GM19025 (cell line): ENCODE measurements around the gene HNRNPH3.

Experiments used
- ATAC-seq: cut with Tn5 transposase; IDR thresholded peaks from one replicate; pipeline ENCODE4 v1.9.1; 2021; ENCODE audit warnings: mild to moderate bottlenecking, low read depth, moderate library complexity; ENCODE audit not compliant: unreplicated experiment

HNRNPH3 gene

GRCh38 chr10:68330852-68331454, 911 bp upstream of the HNRNPH3 start:
- no peak for ATAC-seq

DNA sequence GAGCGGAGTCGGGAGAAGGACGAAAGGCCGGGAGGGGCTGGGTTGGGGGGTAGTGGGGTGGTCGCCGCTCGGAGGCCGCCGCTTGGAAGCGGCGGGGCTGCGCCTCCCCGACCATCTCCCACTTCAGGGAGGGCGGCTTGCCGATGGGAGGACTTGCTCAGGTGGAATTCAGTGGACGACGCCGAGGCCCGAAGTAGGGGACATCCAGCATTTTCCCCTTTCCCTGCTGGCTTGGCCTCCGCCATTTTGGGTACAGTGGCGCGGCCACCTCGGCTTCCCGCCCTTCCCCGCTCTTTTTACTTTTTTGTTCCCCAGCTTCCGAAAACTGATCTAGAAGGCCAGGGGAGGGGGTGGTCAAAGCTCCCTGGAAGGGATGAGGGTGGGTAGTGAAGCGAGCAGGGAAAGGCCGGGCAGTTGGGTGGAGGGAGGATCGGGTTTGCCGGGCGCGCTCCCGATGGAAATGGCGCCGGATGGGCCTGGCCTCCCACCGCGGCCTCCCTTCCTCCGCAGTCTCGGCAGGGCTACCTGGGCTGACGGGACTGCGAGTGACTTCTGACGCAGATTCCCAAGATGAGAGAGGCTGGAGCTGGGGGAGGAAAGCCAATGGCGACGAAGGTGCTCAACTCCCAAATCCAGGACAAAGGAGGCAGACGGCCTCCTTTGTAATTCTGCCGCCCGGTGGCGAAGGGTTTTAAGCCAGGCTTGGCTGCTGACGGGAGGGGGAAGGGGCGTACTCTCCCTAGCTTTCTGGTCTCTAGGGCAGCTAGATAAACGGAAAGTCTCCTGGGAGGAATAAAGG, 594 bp downstream of the HNRNPH3 start, which contains the start of gene PBLD:
Gene PBLD (minus strand): TSS at position 670 of the 799 bp plus-strand sequence. CDS start 26,084 bp downstream, outside the sequence.
- peak; percentile 12 for ATAC-seq

- no peak for ATAC-seq
These were observed 1.2 kb downstream of the HNRNPH3 start for GRCh38 chr10:68333058-68333395.

- ATAC-seq = no peak
These were observed 1.9 kb downstream of the HNRNPH3 start for GRCh38 chr10:68333440-68334431.

DNA sequence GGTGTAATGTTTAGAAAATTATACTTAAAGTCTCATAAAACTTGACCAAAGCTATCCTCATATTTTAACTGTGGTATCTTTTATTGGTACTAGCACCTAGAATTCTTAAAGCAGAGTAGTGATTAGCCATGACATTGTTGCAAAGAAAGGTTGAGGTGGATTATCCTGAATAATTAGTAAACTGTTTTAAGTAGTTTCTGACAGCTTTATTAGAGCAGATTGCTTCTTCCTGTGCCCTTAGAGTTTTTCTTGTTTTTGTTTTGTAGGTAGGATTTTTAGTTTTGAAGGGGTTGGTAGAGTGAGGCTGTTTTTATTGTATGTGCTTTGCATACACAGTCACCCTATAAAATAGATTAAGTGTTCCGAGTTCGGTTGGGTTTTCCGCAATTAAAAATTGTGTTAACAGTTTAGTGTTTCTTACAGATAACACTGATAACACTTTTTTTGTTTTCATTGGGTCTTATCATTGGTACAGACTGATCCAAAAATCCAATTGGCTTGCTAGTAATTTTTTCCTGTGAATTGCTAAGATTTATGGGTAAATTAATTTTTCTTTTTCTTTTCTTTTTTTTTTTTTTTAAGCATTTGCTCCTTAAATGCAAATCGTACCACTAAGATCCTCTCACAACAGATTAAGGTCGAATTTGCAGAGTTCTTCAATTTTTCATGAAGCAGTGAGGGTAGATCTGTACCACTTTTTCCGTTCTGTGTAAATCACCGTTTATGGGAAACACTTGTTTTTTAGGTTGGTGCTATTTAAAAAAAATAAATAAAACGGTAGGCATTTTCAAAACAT, 3.0 kb downstream of the HNRNPH3 start:
- no peak for ATAC-seq

- ATAC-seq = no peak
These were observed 5.0 kb downstream of the HNRNPH3 start for GRCh38 chr10:68336754-68337351.

DNA sequence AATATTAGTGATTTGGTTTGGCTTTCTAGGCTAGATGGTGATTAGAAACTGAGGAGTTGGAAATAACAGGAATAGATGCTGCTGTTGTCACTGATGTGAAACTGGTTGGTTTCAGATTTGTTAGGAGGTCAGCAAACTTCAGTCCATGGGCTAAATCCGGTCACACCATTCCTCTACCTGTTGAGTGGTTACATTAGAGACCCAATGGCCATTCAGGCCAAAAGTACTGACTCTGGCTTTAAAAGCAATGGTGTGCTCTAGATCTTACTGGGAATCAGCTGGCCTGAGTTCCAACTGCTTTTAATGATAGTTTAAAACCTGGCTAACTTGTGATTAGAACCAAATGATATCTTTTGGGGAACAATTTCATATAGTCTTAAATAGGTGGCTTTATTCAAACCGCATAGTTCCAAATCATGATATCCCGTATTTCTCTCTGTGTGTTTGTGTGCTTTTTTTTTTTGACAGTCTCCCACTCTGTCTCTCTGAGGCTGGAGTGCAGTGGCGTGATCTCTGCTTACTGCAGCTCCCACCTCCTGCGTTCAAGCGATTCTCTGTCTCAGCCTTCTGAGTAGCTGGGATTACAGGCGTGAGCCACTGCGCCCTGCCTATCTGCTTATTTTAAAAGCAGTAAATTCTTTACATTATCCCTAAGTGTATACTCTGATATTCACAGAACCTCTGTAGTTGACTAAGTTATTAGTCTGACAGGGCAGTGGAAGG, 8.7 kb downstream of the HNRNPH3 start:
- ATAC-seq = no peak

- ATAC-seq = no peak
These were observed 11.1 kb downstream of the HNRNPH3 start for GRCh38 chr10:68342909-68343516.

DNA sequence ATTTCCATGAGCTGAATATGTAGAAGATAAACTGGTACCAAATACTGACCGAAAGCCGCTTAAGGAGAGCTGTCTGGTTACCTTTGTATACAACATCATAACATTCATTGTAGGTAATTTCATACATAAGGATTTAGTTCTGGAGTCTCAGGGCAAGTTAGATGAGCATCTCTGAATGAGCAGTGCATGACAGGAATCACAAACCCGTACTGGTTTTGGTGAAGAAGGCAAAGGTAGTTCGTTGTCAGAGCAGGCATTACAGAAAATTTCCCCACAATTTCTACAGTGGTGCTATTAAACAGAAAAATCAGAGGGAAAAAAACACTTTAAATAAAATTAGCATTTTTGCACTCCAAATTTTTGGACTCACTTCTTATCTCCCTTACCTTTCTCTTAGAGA, 13.8 kb downstream of the HNRNPH3 start:
- ATAC-seq = no peak

GRCh38 chr10:68346774-68347173, 14.9 kb downstream of the HNRNPH3 start:
- ATAC-seq = no peak

GRCh38 chr10:68348265-68348741, 16.4 kb downstream of the HNRNPH3 start:
- no peak for ATAC-seq

DNA sequence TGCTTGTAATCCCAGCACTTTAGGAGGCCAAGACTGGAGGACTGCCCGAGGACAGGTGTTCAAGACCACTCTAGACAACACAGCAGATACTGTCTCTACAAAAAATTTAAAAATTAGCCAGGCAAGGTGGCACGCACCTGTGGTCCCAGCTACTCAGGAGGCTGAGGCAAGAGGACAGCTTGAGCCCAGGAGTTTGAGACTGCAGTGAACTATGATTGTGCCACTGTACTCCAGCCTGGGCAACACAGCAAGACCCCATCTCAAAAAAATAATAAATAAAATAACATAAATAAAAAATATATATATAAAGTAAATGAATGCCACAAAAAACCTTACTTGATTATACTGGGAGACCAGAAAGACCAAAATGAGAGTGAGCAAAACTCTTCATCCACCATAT, 21.7 kb downstream of the HNRNPH3 start:
- ATAC-seq = no peak

DNA sequence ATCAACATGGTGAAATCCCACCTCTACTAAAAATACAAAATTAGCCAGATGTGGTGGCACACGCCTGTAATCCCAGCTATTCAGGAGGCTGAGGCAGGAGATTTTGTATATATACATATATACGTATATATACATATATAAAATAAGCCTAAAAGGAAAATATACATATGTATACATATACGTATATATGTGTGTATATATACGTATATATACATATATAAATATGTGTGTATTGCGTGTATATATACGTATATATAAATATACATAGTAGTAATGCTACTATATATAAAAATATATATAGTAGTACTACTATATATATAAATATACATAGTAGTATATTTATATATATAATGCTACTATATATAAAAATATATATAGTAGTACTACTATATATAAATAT, 27.3 kb downstream of the HNRNPH3 start:
- no peak for ATAC-seq

DNA sequence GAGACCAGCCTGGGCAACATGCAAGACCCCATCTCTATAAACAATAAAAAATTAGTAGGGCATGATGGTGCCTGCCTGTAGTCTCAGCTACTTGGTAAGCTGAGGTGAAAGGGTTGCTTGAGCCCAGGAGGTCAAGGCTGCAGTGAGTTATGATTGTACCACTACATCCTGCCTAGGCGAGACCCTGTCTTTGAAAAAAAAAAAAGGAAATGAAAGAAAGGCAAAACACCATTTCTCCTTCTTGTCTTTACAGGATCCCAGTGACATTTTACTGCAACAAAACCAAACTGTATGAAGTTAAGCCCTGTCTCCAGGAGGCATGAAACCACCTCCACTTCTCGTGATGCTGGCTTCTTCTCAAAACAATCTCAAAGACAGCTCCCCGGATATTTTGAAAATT, 30.7 kb downstream of the HNRNPH3 start:
- ATAC-seq = no peak

- ATAC-seq = no peak
These were observed 32.4 kb downstream of the HNRNPH3 start for GRCh38 chr10:68364101-68364886.

DNA sequence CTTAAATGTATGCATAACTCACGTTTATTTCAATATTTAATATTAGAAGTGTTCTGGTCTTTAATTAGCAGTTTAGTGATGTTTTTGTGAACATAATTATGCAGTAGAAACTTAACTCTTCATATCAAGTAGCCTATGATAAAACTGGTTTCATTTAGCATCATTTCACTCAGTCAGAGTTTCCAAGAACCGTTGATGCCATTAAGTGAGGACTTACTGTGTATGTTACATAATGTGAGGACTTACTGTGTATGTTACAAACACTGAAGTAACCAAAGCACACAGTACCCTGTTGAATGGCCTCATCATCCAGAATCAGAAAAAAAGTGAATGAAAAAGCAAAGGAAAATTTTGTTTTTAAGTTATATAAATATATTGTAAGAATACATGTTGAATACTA, 33.7 kb downstream of the HNRNPH3 start:
- no peak for ATAC-seq

DNA sequence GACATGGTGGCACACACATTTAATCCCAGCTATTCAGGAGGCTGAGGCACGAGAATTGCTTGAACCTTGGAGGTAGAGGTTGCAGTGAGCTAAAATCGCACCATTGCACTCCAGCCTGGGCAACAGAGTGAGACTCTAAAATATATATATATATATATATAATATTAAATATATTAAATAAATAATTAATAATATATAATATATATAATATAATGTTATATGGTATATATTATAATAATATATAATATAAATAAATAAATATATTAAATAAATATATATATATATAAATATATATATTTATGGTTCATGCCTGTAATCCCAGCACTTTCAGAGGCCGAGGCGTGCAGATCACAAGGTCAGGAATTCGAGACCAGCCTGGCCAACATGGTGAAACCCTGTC, 34.7 kb downstream of the HNRNPH3 start:
- ATAC-seq = no peak

DNA sequence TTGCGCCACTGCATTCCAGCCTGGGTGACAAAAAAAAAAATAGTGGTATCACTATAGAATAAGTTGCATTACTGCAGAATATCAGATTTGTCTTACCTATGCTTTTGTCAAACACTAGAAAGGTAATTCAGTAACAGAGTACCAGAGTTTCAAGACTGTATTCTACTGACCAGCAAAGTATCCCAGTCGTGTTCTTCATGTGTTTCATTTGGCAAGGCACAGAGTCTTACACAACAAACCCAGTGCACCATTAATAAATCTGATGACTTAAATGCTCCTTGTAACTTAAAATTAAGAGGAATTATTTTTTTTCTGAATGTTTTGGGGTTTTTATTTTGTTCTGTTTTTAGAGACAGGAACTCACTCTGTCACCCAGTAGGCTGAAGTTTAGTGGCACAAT, 35.3 kb downstream of the HNRNPH3 start:
- ATAC-seq = no peak
